HG03565 (cell line): Measurements from ENCODE around the gene SYCN.

ENCODE experiments used
- ATAC-seq: cut with Tn5 transposase; IDR thresholded peaks from one replicate; pipeline ENCODE4 v1.9.1; 2021; ENCODE audit warnings: mild to moderate bottlenecking, moderate library complexity; ENCODE audit not compliant: unreplicated experiment

SYCN gene

DNA sequence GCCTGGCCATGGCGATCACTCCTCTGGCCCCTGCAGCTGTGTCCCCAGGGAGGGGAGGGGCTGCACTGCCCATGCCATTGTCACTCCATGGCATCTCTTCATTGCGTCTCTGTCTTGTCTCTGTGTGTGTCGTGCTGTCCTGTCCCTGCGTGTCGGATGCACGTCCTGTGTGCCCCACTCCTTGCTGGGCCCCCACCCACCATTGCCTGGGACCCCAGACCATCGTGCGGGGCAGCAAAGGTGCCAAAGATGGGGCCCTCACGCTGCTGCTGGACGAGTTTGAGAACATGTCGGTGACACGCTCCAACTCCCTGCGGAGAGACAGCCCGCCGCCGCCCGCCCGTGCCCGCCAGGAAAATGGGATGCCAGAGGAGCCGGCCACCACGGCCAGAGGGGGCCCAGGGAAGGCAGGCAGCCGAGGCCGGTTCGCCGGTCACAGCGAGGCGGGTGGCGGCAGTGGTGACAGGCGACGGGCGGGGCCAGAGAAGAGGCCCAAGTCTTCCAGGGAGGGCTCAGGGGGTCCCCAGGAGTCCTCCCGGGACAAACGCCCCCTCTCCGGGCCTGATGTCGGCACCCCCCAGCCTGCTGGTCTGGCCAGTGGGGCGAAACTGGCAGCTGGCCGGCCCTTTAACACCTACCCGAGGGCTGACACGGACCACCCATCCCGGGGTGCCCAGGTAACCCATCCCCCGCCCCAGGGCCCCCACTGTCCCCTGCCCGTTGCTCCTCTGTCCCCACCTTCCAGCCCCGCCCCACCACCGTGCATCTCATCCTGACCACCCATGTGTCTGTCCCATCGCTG lies 31.2 kb downstream of the SYCN start:
- ATAC-seq, result no peak

- ATAC-seq, result no peak
Measured at GRCh38 chr19:39171479-39172465, 32.3 kb downstream of the SYCN start.

DNA sequence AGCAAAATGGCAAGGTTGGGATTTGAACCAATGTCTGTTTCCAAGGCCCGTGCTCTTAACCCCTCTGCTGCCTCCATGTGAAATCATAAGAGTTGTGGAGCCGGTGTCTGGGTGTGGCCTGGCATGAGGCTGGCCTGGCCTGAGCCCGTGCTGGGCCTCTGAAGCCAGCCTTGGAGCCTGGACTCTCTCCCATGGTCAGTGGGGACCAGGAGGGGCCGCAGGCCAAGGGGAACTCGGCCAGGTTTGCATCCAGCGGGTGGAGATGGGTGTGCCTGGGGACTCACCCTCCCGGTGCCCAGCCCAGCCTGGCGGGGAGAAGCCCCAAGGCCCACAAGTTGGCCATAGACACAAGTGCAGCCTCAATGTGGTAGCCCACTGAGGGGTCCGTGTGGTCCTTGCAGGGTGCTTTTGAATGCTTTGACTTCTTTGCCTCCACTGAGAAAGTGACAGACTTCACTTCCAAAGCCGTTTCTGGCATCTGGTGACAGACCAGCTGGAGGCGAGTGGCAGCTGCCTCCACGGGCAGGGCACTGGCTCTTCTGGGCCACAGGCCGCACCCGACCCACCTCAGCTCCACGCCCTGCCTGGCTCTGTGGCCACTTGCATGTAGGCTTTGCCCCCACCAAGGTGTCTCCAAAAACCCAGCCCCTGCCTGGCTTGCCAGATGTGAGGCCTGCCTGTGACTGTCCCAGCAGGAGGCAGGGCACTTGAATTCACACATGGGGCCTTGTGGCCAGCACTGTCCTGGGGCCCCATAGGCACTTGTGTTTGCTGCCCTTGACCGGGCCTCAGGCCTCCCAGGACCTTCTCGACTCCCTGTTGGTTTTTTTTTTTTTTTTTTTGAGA lies 33.5 kb downstream of the SYCN start:
- no peak for ATAC-seq

GRCh38 chr19:39169143-39169810 lies 34.8 kb downstream of the SYCN start:
- ATAC-seq, result no peak

- ATAC-seq, result no peak
Measured at GRCh38 chr19:39168258-39169142, 35.6 kb downstream of the SYCN start.

DNA sequence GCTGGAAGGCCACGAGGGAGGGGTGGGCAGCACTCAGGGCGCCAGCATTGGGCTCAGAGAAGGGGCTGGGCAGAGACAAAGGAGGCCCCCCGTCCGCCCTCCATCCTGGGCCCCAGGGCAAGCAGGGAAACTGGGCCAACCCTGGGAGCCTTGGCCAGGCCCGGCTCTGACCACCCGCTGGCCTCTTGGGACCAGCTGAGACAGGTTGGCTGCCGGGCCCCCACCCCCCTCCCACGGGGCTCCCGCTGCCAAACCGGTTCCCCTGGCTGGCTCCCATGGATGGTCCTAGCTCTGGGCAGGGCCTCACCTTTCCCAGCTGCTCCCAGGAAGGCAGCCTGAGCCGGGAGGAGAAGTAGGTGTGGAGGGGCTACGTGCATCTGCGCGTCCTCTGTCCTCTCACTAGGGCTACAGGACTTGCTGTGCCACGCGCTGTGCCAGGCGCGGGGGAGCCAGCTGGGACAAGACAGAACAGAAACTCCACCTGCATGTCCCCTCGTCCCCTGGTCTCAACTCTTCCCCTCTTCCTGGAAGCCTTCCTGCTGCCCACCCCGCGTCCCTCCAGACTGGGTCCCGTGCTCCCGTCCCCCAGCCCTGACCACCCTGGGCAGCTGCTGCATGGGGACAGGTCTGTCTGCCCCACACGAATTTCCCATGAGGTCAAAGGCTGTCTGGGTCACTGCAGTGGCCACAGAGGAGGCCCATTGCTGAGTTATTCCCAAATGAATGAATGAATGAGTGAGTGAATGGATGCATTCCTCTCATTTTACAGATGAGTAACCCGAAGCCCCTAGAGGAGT lies 36.4 kb downstream of the SYCN start:
- ATAC-seq, result no peak

DNA sequence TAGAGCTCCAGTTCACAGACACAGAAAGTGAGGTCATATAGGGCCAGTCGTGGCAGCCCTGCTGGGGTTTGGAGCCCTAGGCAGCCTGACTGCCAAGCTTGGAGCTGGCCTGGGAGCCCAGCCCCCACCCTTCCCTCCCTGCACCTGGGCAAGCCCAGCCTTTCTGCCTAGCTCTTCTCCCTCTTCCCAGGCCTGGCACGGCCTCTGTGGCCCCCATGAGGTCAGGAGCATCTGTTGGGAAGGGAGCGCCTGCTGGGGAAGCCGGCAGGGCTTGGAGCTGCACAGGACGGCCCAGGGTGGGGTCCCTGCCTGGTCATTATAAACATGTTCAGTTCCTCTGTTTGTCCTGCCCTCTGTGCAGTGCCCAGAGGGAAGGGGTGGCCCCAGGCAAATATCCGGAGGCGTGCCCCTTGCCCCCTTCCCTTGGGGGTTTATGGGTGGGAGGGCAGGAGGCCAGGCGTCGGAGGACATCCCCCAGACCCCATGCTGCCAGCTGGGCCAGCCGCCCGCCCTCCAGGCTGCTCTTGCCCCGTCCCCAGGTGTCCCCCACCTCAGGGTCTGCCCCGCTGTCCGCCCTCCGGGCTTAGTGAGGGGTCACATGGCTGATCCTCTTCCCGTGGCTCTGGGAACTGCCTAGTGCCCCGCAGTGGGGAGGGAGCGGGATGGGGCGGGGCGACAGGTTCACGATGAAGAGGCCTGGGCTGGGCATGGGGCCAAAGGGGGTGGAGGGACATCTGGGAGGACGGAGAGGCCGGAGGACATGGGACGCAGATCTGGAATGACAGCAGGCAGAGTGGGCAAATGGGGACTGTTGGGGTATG lies 37.3 kb downstream of the SYCN start:
- ATAC-seq, result no peak

DNA sequence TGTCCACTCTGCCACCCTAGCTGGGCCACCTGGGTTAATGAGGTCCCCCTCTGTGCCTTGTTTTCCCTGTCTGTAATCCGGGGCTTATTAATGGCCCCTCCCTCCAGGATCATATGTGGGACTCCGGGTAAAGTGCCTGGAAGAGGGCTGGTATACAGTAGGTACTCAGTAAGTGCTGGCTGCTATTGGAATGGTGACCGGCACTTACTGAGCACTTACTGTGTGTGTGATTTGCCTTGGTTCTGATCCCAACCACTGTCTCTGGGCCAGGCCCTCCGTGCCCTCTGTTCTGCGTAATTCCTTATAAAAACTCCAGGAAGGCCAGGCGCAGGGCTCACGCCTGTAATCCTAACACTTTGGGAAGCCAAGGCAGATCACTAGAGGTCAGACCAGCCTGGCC lies 38.2 kb downstream of the SYCN start:
- ATAC-seq, result no peak

DNA sequence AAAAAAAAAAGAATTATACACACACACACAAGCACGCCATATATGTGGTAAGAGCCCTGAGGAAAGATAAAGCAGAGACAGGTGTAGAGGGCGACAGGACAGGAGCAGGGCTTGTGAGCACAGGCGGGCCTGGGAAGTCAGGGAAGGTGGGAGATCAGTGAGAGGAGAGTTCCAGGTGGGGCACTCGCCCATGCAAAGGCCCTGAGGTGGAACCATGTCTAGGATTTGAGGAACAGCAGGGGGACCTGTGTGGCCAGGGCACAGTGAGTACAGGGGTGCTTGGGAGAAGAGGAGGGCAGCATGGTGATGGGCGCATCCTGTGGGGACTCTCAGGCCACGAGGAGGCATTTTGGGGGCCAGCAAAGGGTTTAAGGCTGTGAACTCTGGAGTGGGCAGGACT lies 39.8 kb downstream of the SYCN start:
- no peak for ATAC-seq

DNA sequence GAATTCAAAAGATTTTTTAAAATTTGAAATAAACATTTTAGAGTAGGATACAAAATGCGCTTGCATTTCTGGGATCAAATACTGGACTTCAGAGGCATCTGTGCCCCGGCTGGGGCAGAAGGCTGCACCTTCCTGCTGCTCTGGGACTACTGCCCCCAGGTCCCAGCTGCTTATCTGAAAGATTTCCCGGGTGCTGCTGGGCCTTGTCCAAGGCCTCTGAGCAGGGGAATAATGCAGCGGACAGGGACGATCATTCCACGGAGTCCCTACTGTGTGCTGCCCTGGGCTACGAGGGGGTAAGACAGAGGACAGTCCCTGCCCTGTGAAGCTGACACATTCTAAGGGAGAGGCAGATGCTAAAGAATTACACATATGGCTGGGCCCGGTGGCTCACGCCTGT lies 40.4 kb downstream of the SYCN start:
- ATAC-seq, result no peak

GRCh38 chr19:39162441-39163043 lies 41.5 kb downstream of the SYCN start:
- no peak for ATAC-seq

GRCh38 chr19:39160889-39161672 lies 43.0 kb downstream of the SYCN start:
- ATAC-seq, result no peak

- ATAC-seq, result no peak
Measured at GRCh38 chr19:39160523-39160861, 43.6 kb downstream of the SYCN start.

- ATAC-seq, result no peak
Measured at GRCh38 chr19:39158646-39159260, 45.3 kb downstream of the SYCN start.

- no peak for ATAC-seq
Measured at GRCh38 chr19:39157997-39158389, 46.1 kb downstream of the SYCN start.

- ATAC-seq, result no peak
Measured at GRCh38 chr19:39157275-39157996, 46.6 kb downstream of the SYCN start.
